DOHH2 (cell line): ENCODE data around the gene TMX2.

ENCODE experiments used
- H3F3A ChIP-seq: fragments of 200-600 bp; sonication (generic), shearing (Covaris generic); 2 replicates; pipeline ENCODE4 v1.6.0; 2016; ENCODE audit warnings: antibody characterized with exemption, mild to moderate bottlenecking; ENCODE audit not compliant: control insufficient read depth, insufficient read depth
- H3K27ac ChIP-seq: fragments of 200-600 bp; sonication (generic); 2 replicates; pipeline ENCODE4 v1.5.1; 2014; ENCODE audit warnings: low read depth, mild to moderate bottlenecking, low read length, moderate library complexity
- H3K27me3 ChIP-seq: fragments of 200-600 bp; sonication (generic); 2 replicates; pipeline ENCODE4 v1.6.1; 2014; ENCODE audit warnings: mild to moderate bottlenecking, low read length, mixed read lengths; ENCODE audit not compliant: control insufficient read depth
- H3K36me3 ChIP-seq: fragments of 200-600 bp; sonication (generic); 2 replicates; pipeline ENCODE4 v1.6.1; 2014; ENCODE audit warnings: mild to moderate bottlenecking, low read length, moderate library complexity, mixed read lengths; ENCODE audit not compliant: control insufficient read depth
- H3K4me1 ChIP-seq: fragments of 200-600 bp; sonication (generic); 2 replicates; pipeline ENCODE4 v1.6.1; 2014; ENCODE audit warnings: mild to moderate bottlenecking, low read length, mixed read lengths; ENCODE audit not compliant: control insufficient read depth
- H3K4me2 ChIP-seq: fragments of 200-600 bp; sonication (generic); 2 replicates; pipeline ENCODE4 v1.6.0; 2014; ENCODE audit warnings: mild to moderate bottlenecking, low read length, moderate library complexity
- H3K4me3 ChIP-seq: fragments of 200-600 bp; sonication (generic); 2 replicates; pipeline ENCODE4 v1.5.1; 2014; ENCODE audit warnings: mild to moderate bottlenecking, low read length, mixed read lengths
- H3K79me2 ChIP-seq: fragments of 200-600 bp; sonication (generic); 2 replicates; pipeline ENCODE4 v1.6.1; 2014; ENCODE audit warnings: mild to moderate bottlenecking, low read length, mixed read lengths; ENCODE audit not compliant: control insufficient read depth
- H3K9me2 ChIP-seq: fragments of 200-600 bp; sonication (generic); replicated peaks from 2 replicates; pipeline ENCODE4 v1.6.1; 2014; ENCODE audit warnings: mild to moderate bottlenecking, low read length, mixed read lengths; ENCODE audit not compliant: control insufficient read depth
- H3K9me3 ChIP-seq: fragments of 200-600 bp; sonication (generic); 2 replicates; pipeline ENCODE4 v1.6.1; 2014; ENCODE audit warnings: antibody characterized with exemption, low read length, mixed read lengths; ENCODE audit not compliant: control insufficient read depth, insufficient read depth
- H4K20me1 ChIP-seq: fragments of 200-600 bp; sonication (generic); 2 replicates; pipeline ENCODE4 v1.6.0; 2014; ENCODE audit warnings: low read depth, mild to moderate bottlenecking, antibody characterized with exemption, low read length, moderate library complexity; ENCODE audit not compliant: control insufficient read depth, insufficient read depth
- EZH2phosphoT487 ChIP-seq: fragments of 200-600 bp; sonication (generic); IDR thresholded peaks from 2 replicates; pipeline ENCODE4 v1.6.1; 2017; ENCODE audit warnings: borderline replicate concordance, mild to moderate bottlenecking, antibody characterized with exemption, low read length, moderate library complexity, mixed read lengths
- TF ChIP-seq, protein P1 (sequence below): fragments of 200-600 bp; sonication (generic); IDR thresholded peaks from one replicate; pipeline ENCODE4 v1.5.1; 2014; ENCODE audit warnings: antibody characterized with exemption, mild to moderate bottlenecking, low read depth, low read length; ENCODE audit not compliant: poor library complexity, severe bottlenecking

TMX2 gene

DNA sequence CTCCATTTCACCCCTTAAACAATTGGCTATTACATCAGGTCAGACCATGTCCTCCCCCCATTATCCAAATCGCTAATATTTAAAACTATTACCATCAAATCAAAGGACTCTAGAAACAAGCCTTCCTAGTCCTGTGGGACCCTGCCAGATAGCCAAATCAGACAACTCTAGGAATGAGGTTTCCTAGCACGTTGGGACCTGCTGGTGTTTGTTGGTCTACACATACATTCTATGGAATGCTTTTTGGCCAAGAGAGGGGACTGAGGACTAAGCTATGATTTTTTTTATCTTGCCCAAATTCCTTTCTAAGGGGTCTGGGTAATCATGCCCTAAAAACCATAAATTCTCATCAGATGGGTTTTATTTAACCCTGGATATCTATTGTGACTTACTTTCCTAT is 14.8 kb downstream of the TMX2 start:
- Histone ChIP-seq H3K27ac (no peak overlapping the region), H4K20me1 (no peaks in the 10 kb centered on the region), H3K9me3 (no peaks in the 10 kb centered on the region), H3K27me3 (no peaks in the 10 kb centered on the region), H3K36me3 (peaks cover 37% of the 10 kb centered on the region), H3K4me1 (peaks cover 15% of the 10 kb centered on the region), H3K9me2 (no peaks in the 10 kb centered on the region), H3K4me2 (no peak overlapping the region), H3F3A (no peaks in the 10 kb centered on the region), H3K4me3 (no peak overlapping the region), H3K79me2 (peaks cover 97% of the 10 kb centered on the region)
- TF ChIP-seq, protein P1, sequence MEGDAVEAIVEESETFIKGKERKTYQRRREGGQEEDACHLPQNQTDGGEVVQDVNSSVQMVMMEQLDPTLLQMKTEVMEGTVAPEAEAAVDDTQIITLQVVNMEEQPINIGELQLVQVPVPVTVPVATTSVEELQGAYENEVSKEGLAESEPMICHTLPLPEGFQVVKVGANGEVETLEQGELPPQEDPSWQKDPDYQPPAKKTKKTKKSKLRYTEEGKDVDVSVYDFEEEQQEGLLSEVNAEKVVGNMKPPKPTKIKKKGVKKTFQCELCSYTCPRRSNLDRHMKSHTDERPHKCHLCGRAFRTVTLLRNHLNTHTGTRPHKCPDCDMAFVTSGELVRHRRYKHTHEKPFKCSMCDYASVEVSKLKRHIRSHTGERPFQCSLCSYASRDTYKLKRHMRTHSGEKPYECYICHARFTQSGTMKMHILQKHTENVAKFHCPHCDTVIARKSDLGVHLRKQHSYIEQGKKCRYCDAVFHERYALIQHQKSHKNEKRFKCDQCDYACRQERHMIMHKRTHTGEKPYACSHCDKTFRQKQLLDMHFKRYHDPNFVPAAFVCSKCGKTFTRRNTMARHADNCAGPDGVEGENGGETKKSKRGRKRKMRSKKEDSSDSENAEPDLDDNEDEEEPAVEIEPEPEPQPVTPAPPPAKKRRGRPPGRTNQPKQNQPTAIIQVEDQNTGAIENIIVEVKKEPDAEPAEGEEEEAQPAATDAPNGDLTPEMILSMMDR: no peak
- no peak for TF ChIP-seq EZH2phosphoT487

DNA sequence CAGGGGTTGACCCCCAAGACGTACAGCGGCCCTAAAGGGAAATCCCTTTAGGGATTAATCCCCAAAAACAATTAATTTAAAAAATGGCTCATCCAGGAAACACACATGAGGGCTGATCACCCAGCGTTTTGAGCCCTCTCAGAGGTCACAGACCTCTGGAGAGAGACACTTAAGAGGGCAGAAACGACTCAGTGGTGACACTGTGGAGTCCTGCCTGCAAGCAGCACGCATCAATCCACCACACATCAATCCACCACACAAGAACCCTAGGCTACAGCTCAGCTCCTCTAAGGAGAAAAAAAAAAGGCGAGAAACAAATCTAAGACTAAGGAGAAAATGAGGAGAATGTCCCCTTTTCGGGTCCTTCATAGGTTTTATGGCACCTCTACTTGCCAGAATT is 16.4 kb downstream of the TMX2 start:
- TF ChIP-seq, protein P1: no peak
- TF ChIP-seq EZH2phosphoT487: no peak
- Histone ChIP-seq H3K79me2 (peaks cover 98% of the 10 kb centered on the region), H4K20me1 (no peaks in the 10 kb centered on the region), H3K27me3 (no peaks in the 10 kb centered on the region), H3K27ac (no peak overlapping the region), H3K4me2 (0 out of 2 replicates have a peak overlapping the region, but pooled peaks have one; percentile 1), H3K4me3 (no peak overlapping the region), H3K36me3 (peaks cover 35% of the 10 kb centered on the region), H3K9me2 (no peaks in the 10 kb centered on the region), H3K4me1 (peaks cover 15% of the 10 kb centered on the region), H3K9me3 (no peaks in the 10 kb centered on the region), H3F3A (no peaks in the 10 kb centered on the region)

DNA sequence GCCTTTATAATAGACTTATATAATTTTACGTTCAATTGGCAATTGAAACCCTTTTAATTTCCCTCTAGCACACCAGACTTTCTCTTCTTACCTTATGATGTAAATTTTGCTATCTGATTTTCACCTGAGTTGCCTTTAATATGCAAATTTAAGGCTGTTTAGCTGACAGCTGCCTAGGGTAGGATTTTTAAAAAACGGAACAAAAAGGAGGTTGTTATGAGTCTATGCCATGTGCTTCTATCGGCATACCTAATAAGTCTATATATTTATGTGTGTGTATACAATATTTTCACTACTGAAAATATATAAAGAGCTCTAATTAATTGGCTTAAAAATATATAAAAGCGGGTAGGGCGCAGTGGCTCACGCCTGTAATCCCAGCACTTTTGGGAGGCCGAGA is 17.1 kb downstream of the TMX2 start:
- TF ChIP-seq EZH2phosphoT487: no peak
- no peaks in the 10 kb centered on the region for H3F3A ChIP-seq
- no peaks in the 10 kb centered on the region for H3K9me2 ChIP-seq
- no peak overlapping the region for H3K4me2 ChIP-seq
- H3K27me3 ChIP-seq: no peaks in the 10 kb centered on the region
- no peaks in the 10 kb centered on the region for H3K9me3 ChIP-seq
- no peak overlapping the region for H3K27ac ChIP-seq
- H3K4me3 ChIP-seq: no peak overlapping the region
- peaks cover 15% of the 10 kb centered on the region for H3K4me1 ChIP-seq
- H3K36me3 ChIP-seq: peaks cover 30% of the 10 kb centered on the region
- peaks cover 98% of the 10 kb centered on the region for H3K79me2 ChIP-seq
- no peaks in the 10 kb centered on the region for H4K20me1 ChIP-seq

DNA sequence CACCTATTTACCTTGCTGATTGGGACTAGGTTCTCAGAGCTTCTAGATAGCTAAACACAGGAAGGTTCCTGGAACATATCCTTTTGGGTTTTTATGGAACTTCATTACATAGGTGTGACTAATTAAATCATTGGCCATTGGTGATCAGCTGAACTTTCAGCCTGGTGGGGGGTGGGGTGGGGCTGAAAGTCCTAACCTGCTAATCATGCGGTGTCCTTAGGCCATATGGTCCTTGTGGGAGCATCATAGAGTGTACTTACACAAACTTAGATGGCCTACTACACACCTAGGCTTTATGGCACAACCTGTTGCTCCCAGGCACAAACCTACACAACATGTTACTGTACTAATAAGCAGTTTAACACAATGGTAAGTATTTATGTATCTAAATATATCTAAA is 20.3 kb downstream of the TMX2 start:
- Histone ChIP-seq H3K4me1 (peaks cover 15% of the 10 kb centered on the region), H3K27me3 (no peaks in the 10 kb centered on the region), H4K20me1 (no peaks in the 10 kb centered on the region), H3K27ac (no peak overlapping the region), H3K4me3 (no peak overlapping the region), H3K9me3 (no peaks in the 10 kb centered on the region), H3K4me2 (no peak overlapping the region), H3K36me3 (peaks cover 29% of the 10 kb centered on the region), H3K9me2 (no peaks in the 10 kb centered on the region), H3F3A (no peaks in the 10 kb centered on the region), H3K79me2 (peaks cover 82% of the 10 kb centered on the region)
- TF ChIP-seq, protein P1: no peak
- TF ChIP-seq EZH2phosphoT487: no peak
